Measurements from ENCODE around the gene COX7A1.
A peak's percentile ranks its signal among the peaks of the same experiment; 100 is the strongest.
"Not testable (repeated sequence)": the region's sequence is repeated elsewhere in the genome, so short reads cannot be mapped to it uniquely, and the experiment has no call there.

COX7A1 gene

DNA sequence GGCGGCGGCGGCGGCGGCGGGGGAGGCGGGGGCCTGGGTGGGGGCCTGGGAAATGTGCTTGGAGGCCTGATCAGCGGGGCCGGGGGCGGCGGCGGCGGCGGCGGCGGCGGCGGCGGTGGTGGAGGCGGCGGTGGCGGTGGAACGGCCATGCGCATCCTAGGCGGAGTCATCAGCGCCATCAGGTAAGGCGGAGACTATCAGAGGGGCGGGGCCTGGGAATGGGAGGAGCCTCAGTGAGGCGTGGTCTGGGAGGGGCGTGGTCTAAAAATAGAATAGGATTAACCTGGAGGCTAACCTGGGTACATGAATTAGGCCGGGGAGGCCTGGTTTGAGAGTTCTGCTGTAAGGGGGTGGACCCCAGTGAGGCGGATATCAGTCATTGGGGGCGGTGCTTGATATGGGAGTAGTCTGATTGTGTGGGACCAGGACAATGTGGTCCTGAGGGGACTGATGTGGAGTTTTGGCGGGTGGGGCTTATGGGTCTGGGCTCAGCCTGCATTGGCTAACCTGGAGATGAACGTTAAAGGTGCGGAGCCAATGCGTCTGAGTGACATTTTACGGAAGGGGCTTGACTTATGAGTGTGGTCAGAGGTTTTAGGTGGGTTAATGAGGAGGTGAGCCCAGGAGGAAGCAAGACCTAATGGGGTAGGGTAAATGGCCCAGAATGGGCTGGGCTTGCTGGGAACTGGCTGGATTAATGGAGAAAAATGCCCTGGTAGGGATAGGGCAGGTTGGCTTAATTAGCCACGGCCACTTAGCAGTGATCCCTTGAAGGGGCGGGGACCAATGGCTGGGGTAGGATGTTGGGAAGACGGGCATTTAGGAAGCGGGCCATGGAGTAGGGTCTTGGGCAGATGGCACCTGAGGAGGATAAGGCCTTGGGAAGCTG is 11.0 kb downstream of the COX7A1 start:
- peak; percentile 92 for DNase-seq

DNA sequence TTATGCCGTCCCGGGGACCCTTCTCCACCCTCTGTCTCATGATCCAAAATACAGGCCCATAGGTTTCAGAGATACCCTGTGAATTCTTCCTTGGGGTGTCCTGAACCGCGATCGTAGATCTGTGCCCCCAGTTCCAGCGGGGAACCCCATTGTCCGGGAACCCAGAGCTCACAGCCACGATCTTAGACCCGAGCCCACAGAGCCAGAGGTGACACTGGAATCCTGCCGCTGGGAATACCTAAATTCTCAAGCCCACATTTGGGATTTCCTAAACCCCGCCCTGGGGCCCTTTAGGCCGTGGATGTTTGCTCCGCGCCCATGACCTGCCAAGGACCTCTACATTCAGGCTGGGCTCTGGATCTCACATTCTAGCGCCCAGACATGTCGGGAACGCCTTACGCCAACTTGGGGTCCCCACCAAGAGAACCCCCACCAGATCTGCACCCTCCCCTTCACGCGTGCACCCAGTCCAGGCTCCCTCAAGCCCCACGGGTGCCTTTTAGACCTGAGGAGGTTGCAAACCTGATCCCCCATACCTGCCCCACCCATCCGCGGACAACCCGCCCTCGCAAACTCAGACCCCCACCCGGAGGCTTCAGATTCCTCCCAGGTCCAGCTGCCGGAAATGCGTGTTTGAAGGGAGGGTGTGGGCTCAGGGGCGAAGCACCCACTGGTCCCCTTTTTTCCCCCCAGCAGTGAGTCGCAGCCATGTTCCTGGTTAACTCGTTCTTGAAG is 11.8 kb downstream of the COX7A1 start:
- peak; percentile 81 for DNase-seq

DNA sequence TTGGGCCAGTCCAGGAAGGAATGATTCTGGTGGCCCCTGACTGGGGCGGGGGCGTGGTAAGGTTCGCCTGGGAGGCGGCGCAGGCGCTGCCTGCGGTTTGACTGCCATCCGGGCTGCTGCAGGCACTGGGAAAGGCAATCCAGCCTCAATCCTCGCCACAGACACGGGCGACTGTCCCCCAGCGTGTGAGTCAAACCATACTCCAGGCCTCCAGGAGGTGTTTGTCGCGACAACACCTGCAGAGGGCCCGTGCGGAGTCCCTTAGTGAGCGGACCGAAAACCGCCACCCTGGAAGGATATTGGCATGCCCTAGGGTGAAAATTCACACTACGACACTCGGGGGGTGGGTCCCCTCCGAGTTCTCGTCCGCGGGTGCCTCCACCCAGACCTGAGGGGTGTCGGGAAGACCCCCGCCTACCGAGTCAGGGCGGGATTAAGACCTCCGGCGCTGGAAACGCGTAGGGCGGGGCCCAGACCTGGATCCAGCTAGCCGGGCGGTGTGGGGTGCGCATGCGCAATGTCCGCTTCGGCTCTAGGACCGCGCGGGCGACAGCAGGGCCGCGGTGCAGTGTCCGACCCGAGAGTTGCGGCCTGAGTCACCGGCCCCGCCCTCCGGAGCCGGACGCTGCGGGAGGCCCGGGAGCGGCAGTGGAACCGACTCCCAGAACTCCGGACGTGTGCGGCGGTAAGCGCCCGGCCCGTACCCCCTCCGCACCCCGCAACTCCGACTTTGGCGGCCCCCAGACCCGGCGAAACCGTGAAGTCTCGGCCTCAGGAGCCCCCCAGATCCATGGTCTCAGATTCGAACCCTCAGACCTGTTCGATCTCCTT is 12.6 kb downstream of the COX7A1 start, which contains the start of gene CAPNS1:
CAPNS1 (plus strand) TSS at position 594 of the 831 bp plus-strand sequence. CDS start 946 bp downstream, outside the sequence.
- DNase-seq, result peak; percentile 99

DNA sequence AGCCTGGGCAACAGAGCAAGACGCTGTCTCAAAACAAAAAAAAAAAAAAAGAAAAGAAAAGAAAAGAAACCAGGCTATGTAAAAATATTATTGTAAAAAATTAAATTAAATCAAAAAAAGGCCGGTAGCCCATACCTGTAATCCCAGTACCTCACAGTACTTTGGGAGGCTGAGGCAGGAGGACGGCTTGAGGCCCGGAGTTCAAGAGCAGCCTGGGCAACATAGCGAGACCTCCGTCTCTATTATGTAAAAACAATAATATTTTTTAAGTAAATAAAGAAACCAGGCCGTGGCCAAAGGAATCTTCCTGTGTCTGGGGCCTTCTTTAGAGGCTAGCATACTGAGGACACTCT is 13.2 kb downstream of the COX7A1 start:
- no peak for DNase-seq

DNA sequence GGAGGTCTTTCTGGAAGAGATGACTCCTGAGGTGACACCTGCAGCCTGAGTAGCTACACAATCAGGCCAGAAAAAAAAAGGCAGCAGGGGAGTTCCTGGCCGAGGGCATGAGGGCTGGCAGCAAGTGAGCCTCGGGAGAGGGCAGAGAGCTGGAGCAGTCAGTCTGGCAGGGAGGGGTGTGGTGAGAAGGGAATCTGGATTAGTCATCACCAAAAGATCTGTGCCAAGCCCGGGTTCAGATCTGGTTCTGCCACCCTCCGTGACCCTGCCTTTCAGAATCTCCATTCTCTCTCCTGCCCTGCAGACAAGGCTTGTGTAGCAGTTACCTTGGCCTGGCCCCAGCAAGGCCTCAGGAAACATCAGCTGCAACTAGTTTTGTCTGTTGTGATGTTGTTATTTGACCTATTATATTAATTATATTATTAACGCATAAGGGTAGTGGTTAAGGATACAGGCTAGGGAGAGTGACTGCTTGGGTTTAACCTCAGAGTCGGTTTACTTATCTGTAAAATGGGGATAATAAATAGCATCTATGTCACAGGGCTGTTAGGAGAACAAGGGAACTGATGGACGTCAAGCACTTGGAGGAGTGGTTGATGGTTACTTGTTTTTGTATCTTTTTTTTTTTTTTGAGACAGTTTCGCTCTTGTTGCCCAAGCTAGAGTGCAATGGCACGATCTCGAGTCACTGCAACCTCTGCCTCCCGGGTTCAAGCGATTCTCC is 15.1 kb downstream of the COX7A1 start:
- DNase-seq, result no peak

DNA sequence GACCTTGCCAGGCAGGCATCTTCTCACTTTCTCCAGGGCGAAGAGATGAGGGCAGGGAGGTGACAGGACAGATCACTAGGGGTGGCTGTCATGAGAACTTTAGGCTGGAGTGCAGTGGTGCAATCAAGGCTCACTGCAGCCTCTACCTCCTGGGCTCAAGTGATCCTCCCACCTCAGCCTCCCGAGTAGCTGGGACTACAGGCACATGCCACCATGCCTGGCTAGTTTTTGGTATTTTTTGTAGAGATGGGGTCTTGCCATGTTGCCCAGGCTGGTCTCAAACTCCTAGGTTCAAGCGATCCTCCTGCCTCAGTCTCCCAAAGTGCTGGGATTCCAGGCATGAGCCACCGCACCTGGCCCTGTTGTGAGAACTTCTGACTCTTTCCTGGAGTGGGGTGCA is 17.4 kb downstream of the COX7A1 start:
- DNase-seq, result not testable (repeated sequence)

DNA sequence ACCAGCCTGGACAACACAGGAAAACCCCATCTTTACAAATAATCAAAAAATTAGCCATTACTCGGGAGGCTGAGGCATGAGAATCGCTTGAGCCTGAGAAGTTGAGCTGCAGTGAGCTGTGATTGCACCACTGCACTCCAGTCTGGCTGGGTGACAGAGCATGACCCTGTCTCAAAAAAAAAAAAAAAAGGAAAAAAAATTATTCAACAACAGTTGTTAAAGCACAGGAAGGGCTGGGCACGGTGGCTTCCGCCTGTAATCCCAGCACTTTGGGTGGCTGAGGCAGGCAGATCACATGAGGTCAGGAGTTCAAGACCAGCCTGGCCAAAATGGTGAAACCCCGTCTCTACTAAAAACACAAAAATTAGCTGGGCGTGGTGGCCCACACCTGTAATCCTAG is 21.0 kb downstream of the COX7A1 start:
- not testable (repeated sequence) for DNase-seq

DNA sequence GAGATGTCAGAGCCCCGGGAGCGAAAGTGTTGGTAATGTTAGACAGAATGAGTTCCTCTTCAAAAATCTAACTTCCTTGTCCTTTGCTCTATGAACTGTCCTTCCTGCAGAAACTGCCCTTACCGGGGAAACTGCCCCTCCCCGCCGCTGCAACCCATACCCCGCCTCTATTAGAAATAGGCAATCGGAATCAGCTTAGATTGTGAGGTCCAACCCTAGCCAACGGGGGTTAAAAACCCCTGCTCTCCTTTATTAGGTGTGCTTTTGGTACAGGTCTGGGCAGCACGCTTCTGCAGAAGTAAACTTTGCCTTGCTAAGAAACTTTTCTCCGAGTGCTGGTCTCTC is 23.9 kb downstream of the COX7A1 start:
- DNase-seq, result no peak

DNA sequence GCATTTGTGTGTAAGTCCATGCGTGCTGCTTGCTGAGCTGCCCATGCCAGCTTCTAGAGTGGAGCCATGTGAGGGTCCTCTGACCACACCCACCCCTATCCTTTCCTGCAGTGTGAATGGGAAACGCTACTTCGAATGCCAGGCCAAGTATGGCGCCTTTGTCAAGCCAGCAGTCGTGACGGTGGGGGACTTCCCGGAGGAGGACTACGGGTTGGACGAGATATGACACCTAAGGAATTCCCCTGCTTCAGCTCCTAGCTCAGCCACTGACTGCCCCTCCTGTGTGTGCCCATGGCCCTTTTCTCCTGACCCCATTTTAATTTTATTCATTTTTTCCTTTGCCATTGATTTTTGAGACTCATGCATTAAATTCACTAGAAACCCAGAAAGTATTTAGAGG is 26.7 kb downstream of the COX7A1 start:
- no peak for DNase-seq

DNA sequence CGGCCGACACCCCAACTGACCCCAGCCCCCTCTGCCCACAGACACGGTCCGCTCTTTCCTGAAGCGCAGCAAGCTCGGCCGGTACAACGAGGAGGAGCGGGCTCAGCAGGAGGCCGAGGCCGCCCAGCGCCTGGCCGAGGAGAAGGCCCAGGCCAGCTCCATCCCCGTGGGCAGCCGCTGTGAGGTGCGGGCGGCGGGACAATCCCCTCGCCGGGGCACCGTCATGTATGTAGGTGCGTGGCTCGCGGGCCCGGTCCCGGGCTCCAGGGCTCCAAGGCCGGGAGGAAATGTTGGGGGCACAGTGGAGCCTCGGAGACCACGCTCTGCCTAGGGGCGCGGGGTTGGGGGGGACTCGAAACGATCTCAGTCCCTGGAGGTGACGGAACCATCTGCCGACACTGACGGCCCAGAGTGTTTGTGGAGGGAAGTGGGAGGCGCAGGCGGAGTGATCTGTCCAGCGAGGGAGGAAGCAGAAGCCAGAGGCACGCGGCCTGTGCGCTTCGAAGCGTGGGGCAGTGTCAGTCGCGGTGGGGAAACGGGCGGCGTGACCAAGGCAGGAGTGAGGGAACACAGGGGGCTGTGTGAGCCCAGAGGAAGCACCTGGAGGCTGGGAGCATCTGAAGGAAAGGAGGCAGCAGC is 30.6 kb downstream of the COX7A1 start:
- DNase-seq, result no peak

DNA sequence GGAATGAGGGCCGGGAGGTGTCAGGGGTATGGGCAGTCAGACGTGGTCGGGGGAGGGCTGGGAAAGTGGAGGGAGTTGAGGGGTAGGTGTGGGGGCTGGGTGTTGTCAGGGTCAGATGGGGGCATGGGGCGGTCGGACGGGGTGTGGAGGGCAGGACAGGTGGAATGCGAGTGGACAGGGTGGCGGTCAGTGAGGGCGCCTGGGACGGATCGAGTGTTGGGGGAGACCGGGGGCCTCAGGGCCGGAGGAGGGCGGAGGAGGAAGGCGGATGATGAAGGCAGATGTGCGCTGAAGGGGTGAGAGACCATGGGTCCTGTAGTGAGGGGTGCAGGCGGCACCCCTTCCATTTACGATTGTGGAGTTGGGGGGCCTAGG is 31.3 kb downstream of the COX7A1 start:
- DNase-seq, result no peak

DNA sequence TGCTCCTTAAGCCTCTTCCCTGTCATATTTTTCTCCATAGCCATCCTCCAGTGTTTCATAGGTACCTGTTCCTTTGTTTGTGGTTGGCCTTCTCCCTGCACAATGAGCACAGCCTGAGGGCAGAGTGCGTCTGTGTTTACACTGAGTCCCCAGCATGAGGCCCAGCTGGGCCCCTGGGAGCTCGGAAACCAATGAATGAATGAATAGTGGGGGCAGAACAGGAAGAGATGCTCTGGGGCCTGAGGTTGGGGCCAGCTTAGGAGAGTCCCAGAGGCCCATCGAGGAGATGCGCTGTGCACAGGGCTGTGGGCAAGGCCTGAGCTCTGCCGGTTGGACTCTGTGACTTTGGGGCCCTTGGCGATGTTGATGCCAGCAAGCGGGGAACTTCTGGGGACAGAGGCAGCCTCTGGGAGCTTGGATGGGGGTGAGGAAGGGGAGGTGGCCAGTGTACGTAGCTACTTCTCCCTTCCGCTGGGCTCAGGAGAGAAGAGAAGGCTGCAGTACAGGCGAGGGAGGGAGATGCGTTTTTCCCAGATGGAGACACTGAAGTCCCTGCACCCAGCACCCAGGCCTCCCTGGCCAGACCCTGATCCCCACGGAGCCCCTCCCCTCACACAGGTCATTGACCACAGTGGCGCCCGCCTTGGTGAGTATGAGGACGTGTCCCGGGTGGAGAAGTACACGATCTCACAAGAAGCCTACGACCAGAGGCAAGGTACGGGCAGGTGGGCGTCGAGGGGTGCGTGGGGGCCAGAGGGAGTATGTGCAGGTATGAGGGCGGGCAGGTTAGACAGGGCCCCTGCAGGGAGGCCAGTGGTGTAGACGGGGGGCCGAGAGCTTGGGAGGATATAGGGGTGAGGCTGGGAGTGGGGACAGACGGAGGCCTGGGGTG is 31.9 kb downstream of the COX7A1 start:
- no peak for DNase-seq

DNA sequence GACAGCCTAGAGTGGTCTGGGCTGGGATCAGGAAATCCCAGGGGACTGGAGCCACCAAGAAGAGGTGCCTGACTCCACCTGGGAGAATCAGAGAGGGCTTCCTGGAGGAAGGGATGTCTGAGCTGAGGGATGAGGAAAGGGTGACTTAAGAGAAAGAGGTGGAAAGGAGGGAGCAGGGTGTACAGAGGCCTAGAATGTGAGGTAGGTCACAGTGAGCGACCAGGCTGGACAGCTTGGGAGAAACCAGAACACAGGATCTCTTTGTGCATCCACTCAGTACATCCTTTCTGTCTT is 36.0 kb downstream of the COX7A1 start:
- no peak for DNase-seq

DNA sequence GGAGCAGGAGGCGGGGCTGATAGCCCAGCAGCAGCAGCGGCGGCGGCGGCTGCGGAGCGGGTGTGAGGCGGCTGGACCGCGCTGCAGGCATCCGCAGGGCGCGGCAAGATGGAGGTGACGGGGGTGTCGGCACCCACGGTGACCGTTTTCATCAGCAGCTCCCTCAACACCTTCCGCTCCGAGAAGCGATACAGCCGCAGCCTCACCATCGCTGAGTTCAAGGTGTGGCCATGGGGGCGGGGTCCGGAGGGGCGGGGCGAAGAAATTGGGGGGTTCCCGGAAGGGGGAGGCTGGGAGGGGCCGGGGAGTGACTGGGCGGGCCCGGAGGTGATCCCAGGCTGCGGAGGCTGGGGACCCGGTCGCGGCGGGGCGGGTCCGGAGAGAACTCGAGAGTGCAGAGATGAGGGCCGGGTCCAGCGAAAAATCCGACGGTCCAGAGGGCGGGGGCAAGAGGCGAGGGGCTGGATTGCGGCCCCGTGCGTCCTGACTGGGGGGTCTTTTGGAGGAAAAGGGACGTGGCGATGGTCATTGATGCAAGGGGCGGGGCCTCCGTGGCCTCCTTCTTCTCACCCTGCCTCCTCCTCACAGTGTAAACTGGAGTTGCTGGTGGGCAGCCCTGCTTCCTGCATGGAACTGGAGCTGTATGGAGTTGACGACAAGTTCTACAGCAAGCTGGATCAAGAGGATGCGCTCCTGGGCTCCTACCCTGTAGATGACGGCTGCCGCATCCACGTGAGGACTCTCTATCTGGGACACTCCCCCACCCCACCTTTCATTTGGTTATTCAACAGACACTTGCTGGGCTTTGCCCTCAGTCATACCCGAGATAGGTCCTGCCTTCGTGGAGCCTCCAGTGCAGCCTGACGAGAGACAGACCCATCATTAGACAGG is 36.5 kb downstream of the COX7A1 start, which contains the start of gene TBCB:
TBCB (plus strand) TSS at position 16 of the 891 bp plus-strand sequence; CDS start at position 109, 93 bp downstream.
- no peak for DNase-seq

DNA sequence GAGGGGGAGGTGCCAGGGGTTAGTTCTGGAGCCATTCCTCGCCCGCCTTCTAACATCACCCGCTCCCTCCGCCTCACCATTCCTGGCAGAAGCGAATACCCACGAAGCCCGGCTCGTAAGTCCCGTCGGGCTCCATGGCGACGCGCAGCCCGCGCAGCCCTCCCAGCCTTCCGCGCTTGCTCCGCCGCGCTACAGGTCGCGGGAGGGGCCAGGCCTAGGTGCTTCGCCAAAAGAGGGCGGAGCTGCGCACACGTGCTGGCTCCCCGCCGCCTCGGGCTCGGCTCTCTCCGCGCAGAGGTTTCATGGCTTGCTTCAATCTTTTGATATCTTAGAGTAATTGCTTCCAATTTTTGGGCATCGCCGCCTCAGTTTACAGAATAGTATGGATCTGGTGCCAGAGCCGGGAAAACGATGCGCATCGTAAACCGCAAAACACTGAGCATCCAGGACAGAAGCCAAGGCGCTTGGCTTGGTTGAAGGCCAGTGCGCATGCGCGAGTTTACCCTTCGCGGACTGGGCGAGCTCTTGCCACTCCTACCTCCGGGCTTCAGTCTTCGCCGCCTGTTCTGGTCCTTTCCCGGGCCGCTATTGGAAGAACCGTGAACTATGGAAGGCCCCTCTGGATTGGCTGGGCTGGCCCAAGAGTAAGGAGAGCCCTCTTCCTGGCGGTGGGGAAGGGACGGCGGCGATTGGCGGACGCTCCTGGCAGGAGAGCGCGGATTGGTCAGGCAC is 37.4 kb downstream of the COX7A1 start, which contains the start of gene POLR2I:
POLR2I (minus strand) TSS at position 155 of the 732 bp plus-strand sequence; CDS start at position 136, 19 bp downstream.
- DNase-seq, result peak; percentile 100

DNA sequence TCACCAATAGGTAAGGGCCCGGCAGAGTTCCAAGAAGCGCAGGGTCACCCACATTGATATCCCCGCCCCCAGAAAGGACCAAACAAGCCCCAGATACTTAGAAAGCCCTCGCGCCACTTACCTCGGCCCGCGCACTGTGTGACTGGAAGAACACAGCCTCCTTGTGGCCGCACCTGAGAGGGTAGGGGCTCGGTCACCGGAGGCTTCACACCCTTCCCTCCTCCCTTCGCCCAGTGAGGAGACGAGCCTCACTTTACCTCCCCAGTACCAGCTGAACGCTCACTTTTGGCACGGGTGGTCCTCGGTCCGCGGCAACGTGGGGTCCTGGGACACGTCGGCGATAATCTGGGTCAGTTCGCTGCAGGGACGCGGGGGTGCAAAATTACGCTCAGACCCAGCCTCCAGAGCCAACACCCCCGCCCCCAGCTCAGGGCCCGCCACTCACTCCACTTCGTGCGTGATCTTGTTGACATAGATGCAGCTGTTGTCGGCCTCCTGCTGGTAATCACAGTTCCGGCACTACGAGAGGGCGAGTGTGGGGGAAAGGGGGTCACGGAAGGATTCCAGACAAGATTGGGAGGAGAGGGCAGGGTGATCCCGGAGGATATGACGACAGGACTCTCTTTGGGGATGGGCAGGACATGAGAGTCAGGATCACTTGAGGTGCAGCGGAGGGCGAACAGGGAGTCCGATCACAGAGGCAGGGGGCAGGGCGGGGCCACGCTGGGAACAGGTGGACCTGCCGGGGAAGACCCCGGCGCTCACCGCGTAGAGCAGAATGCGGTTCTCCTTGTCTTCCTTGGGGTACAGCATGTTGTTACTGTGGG is 38.1 kb downstream of the COX7A1 start:
- no peak for DNase-seq

DNA sequence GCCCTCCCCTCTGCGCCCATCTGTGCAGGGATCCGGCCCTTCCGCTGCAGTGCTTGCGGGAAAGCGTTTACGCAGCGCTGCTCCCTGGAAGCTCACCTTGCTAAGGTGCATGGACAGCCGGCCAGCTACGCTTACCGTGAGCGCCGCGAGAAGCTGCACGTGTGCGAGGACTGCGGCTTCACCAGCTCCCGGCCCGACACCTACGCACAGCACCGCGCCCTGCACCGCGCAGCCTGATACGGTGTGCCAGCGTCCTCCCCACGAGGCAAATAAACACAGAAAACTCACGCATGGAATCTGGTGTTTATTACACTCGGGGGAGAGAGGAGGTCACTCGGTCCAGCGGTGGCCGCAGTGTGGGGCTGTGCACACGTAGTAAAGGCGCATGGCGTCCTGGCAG is 38.8 kb downstream of the COX7A1 start:
- DNase-seq, result no peak

DNA sequence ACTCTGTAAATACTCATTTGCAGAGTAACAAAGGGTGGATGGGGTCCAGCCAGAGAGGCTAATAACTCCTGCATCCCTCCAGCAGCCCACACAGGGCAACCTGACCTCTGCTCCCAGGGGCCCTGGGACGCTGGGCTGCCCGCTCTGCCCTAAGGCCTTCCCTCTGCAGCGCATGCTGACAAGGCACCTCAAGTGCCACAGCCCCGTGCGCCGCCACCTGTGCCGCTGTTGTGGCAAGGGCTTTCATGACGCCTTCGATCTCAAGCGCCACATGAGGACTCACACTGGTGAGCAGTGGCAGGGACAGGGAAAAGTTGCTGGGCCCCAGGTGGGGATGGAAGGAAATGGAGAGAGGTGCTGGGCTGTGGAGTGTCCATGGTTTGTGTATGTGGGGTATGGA is 39.6 kb downstream of the COX7A1 start:
- DNase-seq, result no peak

All from eye (tissue), 1 donor.